Ishikawa (cell line): ENCODE data around the gene LAMC3.
A peak's percentile ranks its signal among the peaks of the same experiment; 100 is the strongest.

Experiments
- CEBPB ChIP-seq: IDR thresholded peaks from 2 replicates; pipeline ENCODE4 v1.6.1; 2012
- EGR1 ChIP-seq: IDR thresholded peaks from 2 replicates; pipeline ENCODE4 v1.6.1; 2012
- FOXM1 ChIP-seq: IDR thresholded peaks from 2 replicates; pipeline ENCODE4 v1.6.1; 2012; ENCODE audit warnings: low read depth, borderline replicate concordance
- NFIC ChIP-seq: IDR thresholded peaks from 2 replicates; pipeline ENCODE4 v1.6.1; 2012
- RAD21 ChIP-seq: IDR thresholded peaks from 2 replicates; pipeline ENCODE4 v1.6.1; 2012; ENCODE audit warnings: low read depth
- TAF1 ChIP-seq: IDR thresholded peaks from 2 replicates; pipeline ENCODE4 v1.6.1; 2012; ENCODE audit warnings: low read depth, mild to moderate bottlenecking
- TEAD4 ChIP-seq: IDR thresholded peaks from 2 replicates; pipeline ENCODE4 v1.6.1; 2012
- TF ChIP-seq, protein P1 (sequence below): IDR thresholded peaks from 2 replicates; pipeline ENCODE4 v1.6.1; 2012
- TF ChIP-seq, protein P2 (sequence below): IDR thresholded peaks from 2 replicates; pipeline ENCODE4 v1.6.1; 2012; ENCODE audit warnings: low read depth, mild to moderate bottlenecking
- TF ChIP-seq, protein P3 (sequence below): IDR thresholded peaks from 2 replicates; pipeline ENCODE4 v1.6.1; 2012

DNA sequence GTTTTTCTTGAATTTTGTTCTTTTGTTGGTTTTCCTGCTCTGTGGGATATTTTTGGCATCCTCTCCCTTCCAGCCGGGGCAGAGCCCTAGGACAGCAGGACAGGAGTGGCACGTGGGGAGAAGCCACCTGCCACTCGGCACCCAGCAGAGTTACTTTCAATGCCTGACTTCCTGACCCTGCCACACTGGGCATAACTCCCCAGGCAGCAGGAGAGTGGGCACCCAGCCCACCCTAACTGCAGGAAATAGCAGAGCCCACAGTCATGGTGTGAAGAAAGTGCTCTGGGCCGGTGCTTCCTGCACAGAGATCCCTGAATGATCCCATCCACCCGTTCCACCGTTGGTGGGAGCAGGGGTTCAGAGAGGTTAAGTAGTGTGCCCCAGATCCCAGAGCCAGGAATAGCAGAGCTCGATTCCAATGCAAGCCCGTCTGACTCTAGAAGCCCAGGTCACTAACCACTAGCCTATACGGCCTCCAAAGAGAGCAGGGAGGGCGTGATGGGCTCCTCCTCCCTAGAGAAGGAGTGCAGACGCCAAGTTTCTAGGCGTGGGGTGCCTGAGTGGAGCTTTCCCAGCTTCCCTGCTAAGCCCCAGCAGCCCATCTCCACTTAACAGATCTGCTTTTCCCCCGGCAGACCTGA, 108.3 kb downstream of the LAMC3 start:
- TF ChIP-seq CEBPB (no peak), EGR1 (no peak), TAF1 (no peak), NFIC (peak; percentile 65), FOXM1 (no peak; the same call in 1 of the 2 replicates), RAD21 (no peak), TEAD4 (no peak)
- TF ChIP-seq, protein P1, sequence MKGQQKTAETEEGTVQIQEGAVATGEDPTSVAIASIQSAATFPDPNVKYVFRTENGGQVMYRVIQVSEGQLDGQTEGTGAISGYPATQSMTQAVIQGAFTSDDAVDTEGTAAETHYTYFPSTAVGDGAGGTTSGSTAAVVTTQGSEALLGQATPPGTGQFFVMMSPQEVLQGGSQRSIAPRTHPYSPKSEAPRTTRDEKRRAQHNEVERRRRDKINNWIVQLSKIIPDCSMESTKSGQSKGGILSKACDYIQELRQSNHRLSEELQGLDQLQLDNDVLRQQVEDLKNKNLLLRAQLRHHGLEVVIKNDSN = no peak
- TF ChIP-seq, protein P2, sequence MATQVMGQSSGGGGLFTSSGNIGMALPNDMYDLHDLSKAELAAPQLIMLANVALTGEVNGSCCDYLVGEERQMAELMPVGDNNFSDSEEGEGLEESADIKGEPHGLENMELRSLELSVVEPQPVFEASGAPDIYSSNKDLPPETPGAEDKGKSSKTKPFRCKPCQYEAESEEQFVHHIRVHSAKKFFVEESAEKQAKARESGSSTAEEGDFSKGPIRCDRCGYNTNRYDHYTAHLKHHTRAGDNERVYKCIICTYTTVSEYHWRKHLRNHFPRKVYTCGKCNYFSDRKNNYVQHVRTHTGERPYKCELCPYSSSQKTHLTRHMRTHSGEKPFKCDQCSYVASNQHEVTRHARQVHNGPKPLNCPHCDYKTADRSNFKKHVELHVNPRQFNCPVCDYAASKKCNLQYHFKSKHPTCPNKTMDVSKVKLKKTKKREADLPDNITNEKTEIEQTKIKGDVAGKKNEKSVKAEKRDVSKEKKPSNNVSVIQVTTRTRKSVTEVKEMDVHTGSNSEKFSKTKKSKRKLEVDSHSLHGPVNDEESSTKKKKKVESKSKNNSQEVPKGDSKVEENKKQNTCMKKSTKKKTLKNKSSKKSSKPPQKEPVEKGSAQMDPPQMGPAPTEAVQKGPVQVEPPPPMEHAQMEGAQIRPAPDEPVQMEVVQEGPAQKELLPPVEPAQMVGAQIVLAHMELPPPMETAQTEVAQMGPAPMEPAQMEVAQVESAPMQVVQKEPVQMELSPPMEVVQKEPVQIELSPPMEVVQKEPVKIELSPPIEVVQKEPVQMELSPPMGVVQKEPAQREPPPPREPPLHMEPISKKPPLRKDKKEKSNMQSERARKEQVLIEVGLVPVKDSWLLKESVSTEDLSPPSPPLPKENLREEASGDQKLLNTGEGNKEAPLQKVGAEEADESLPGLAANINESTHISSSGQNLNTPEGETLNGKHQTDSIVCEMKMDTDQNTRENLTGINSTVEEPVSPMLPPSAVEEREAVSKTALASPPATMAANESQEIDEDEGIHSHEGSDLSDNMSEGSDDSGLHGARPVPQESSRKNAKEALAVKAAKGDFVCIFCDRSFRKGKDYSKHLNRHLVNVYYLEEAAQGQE = no peak
- TF ChIP-seq, protein P3, sequence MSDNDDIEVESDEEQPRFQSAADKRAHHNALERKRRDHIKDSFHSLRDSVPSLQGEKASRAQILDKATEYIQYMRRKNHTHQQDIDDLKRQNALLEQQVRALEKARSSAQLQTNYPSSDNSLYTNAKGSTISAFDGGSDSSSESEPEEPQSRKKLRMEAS = peak; percentile 44
